Aorta (tissue), 5 donors: ENCODE data around the gene USP32. TPM values are rescaled to one million over a fixed set of nuclear protein-coding genes. Genes with fewer than 3 reads are reported as not detected.
"Not testable (repeated sequence)": the region's sequence is repeated elsewhere in the genome, so short reads cannot be mapped to it uniquely, and the experiment has no call there.

ENCODE experiments used
- ATAC-seq: fragments of 200-7000 bp; cut with Tn5 transposase; one replicate; pipeline ENCODE4 v1.9.1; 2022; ENCODE audit warnings: moderate library complexity; ENCODE audit not compliant: low FRiP score
- DNase-seq, 2 donors: peaks; one replicate each; pipeline ENCODE4 v3.0.0-alpha.2; 2020
- H3K27ac ChIP-seq, 2 donors: one replicate each; pipeline ENCODE4 v1.5.1; 2013; ENCODE audit warnings: low read length in 2 of 2, mild to moderate bottlenecking in 2 of 2, moderate library complexity in 2 of 2, control low read depth in 1 of 2, inconsistent platforms in 1 of 2, low read depth in 1 of 2
- H3K27me3 ChIP-seq, 2 donors: one replicate each; pipeline ENCODE4 v1.6.1; 2013; ENCODE audit warnings: control low read depth in 1 of 2, low read length in 1 of 2, mild to moderate bottlenecking in 1 of 2, moderate library complexity in 1 of 2; ENCODE audit not compliant: insufficient read depth in 2 of 2, control insufficient read depth in 1 of 2
- H3K36me3 ChIP-seq, 2 donors: one replicate each; pipeline ENCODE4 v1.6.1; 2013; ENCODE audit warnings: control low read depth in 1 of 2, low read length in 1 of 2, mild to moderate bottlenecking in 1 of 2; ENCODE audit not compliant: insufficient read depth in 2 of 2, control insufficient read depth in 1 of 2
- H3K4me1 ChIP-seq, 2 donors: one replicate each; pipeline ENCODE4 v1.6.1; 2013; ENCODE audit warnings: low read length in 2 of 2, control low read depth in 1 of 2, mild to moderate bottlenecking in 1 of 2, moderate library complexity in 1 of 2; ENCODE audit not compliant: insufficient read depth in 2 of 2, control insufficient read depth in 1 of 2
- H3K4me3 ChIP-seq, 2 donors: one replicate each; pipeline ENCODE4 v1.5.1; 2013; ENCODE audit warnings: low read length in 2 of 2, control low read depth in 1 of 2, mild to moderate bottlenecking in 1 of 2
- H3K9me3 ChIP-seq: one replicate; pipeline ENCODE4 v1.6.1; 2013; ENCODE audit warnings: mild to moderate bottlenecking, low read length; ENCODE audit not compliant: control insufficient read depth
- WGBS, 2 donors: extraction: QIAGEN DNeasy Blood & Tissue Kit; methylation state at CpG; one replicate each; pipeline ENCODE4 v1.1.7; 2013; 5-methylcytosine and 5-hydroxymethylcytosine counted together
- intact Hi-C, 2 donors: fragments of 100-400 bp; cut with DNase I; formaldehyde crosslinking; loops; one replicate each; pipeline versions ENCODE4 v1.14.2 to v1.15.0; 2022
- polyA plus RNA-seq, 2 donors: library from polyadenylated mRNA; stranded (reverse); fragments of 200-250 nt; gene quantifications; one replicate each; pipeline ENCODE4 v1.2.3, GENCODE V29; 2013
- total RNA-seq, 2 donors: library from RNA; stranded (reverse); fragmentation: NEBNext Ultra II Directional; extraction: Animal tissue kit (Norgen Biotek cat#: 25700); gene quantifications; one replicate each; pipeline ENCODE4 v1.2.1, GENCODE V29; 2021
- donor health status: healthy with polysubstance abuse.
- donor health status: Bipolar disorder and iron deficiency.
- donor health status: DM: no; HTN: no; CAD: no.
- donor health status: DM: no; HTN: no; CAD: no.
- donor health status: DM: yes; HTN: yes; CAD: no.

The USP32 gene
- total and polyA plus RNA-seq, 4 donors = 9.1 to 57.7 (median 32.3) TPM

DNA sequence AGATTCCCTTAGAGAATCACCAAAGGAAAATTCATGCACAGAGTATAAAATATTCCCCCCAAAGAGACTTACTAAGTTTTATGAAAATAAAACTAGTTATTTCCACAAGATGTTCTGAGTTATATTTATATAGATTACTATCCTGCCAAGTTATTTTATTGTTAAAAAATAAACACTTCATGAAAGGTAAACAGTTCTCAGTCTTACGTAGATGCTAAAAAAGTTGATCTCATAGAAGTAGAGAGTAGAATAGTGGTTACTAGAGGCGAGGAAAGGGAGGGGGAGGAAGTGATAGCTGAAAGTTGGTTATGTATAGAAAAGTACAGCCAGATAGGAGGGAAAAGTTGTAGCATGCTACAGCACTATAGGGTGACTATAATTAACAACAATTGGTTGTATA lies 65.2 kb downstream of the USP32 start:
- no peak overlapping the region for H3K27ac ChIP-seq
- no peaks in the 10 kb centered on the region for H3K9me3 ChIP-seq
- H3K4me1 ChIP-seq = no peaks in the 10 kb centered on the region
- ATAC-seq (no peak), DNase-seq (no peak)
- H3K27me3 ChIP-seq = no peaks in the 10 kb centered on the region
- WGBS, 2 donors = 32 to 33% methylated on average over 2 of the region's 2 CpGs
- intact Hi-C loops = no loop called here
- no peak overlapping the region for H3K4me3 ChIP-seq
- H3K36me3 ChIP-seq = no peaks in the 10 kb centered on the region

DNA sequence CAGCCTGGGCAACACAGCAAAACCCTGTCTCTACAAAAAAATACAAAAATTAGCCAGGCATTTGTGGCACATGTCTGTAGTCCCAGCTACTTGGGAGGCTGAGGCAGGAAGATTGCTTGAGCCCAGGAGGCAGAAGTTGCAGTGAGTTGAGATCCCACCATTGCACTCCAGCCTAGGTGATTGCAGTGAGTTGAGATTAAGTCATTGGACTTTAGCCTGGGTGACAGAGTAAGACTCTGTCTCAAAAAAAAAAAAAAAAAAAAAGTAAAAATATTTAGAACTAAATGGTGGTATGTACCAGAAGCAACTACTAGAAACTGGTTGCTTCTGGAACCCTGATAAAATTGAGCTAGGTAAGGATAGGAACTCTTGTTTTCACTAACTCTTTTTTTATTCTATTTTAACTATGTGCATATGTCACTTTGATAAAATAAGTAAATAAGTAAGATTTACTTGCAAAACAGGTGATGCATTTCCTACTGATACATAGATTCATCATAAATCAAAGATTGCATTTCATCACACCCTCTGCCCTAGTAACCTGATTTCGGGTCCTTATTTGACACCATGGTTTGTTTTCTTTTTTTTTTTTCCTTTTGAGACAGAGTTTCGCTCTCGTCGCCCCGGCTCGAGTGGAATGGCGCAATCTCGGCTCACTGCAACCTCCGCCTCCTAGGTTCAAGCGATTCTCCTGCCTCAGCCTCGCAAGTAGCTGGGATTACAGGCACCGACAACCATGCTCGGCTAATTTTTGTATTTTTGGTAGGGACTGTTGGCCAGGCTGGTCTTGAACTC lies 66.0 kb downstream of the USP32 start:
- Histone ChIP-seq H3K4me3 (no peak overlapping the region), H3K27ac (no peak overlapping the region), H3K36me3 (no peaks in the 10 kb centered on the region), H3K4me1 (peaks cover 0 to 4% of the 10 kb centered on the region in 2 donors), H3K9me3 (no peaks in the 10 kb centered on the region), H3K27me3 (no peaks in the 10 kb centered on the region)
- intact Hi-C loops = no loop called here
- DNase-seq = no peak
- ATAC-seq = no peak
- 94 to 95% methylated on average over 13 of the region's 13 CpGs for WGBS, 2 donors

DNA sequence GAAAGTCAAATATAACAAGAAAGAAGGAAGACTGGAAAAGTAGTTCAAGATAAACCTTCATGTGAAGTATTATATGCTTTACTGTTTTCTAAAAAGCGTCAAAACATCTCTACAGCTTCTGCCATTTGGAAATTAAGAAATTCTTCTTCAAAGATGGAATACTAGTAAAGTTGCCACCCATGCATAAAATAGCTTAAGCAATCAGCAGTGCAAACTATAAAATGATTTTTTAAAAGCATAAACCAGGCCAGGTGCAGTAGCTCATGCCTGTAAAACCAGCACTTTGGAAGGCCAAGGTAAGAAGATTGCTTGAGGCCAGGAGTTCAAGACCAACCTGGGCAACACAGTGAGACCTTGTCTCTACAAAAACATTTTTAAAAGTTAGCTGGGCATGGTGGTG lies 68.2 kb downstream of the USP32 start:
- 92 to 100% methylated on average over 1 of the region's 1 CpG for WGBS, 2 donors
- H3K27me3 ChIP-seq = no peaks in the 10 kb centered on the region
- H3K36me3 ChIP-seq = no peaks in the 10 kb centered on the region
- no peak for ATAC-seq
- no peak for DNase-seq
- intact Hi-C loops = no loop called here
- no peak overlapping the region for H3K27ac ChIP-seq
- no peak overlapping the region for H3K4me3 ChIP-seq
- H3K4me1 ChIP-seq = peaks cover 0 to 4% of the 10 kb centered on the region in 2 donors
- H3K9me3 ChIP-seq = no peaks in the 10 kb centered on the region

DNA sequence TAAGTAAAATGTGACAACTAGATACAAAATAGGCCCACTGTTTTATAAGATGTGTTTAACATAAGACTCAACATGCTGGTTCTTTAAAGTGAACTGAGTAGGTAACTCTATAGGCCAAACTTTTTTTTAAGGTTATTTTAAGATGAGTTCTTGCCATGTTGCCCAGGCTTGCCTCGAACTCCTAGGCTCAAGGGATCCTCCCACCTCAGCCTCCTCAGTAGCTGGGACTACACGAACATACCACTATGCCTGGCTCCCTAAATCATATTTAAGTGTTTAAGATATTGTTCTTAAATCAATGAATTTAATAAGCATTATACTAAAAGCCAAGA lies 69.9 kb downstream of the USP32 start:
- 93 to 95% methylated on average over 2 of the region's 2 CpGs for WGBS, 2 donors
- DNase-seq = no peak
- Histone ChIP-seq H3K27me3 (no peaks in the 10 kb centered on the region), H3K4me3 (no peak overlapping the region), H3K27ac (no peak overlapping the region), H3K9me3 (no peaks in the 10 kb centered on the region), H3K4me1 (peaks cover 0 to 4% of the 10 kb centered on the region in 2 donors), H3K36me3 (no peaks in the 10 kb centered on the region)
- no peak for ATAC-seq
- intact Hi-C loops = no loop called here

DNA sequence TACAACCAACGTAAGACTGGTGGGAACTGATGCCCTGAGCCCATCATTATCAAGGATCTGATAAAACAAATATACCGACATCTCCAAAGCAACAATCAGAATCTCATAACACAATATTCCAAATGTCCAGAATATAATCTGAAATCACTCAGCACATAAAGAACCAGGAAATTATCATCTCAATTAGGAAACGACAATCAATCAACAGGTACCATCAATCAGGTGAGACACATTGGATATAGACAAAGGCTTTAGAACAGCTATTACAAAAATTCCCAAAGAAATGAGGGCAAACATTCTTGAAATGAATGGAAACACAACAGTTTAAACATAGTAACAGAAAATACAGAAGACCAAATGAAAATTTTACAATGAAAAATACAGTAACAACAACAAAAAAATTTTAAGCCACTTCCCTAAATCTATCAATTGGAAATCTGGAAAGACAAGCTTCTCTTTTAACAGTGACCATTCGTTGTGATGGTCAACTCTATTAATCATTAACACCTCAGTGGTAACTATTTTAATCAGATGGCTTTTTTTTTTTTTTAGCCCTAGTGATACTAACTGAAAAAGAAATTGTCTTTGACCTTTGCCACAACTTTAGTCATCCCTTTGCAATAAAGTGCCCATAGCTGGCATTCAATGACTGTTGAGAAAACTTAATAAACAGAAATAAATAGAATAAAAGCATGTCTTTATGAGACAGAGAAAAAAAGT lies 70.4 kb downstream of the USP32 start:
- WGBS, 2 donors = 91 to 92% methylated on average over 4 of the region's 4 CpGs
- no peak for DNase-seq
- intact Hi-C loops = no loop called here
- no peak overlapping the region for H3K4me3 ChIP-seq
- H3K36me3 ChIP-seq = no peaks in the 10 kb centered on the region
- peaks cover 0 to 4% of the 10 kb centered on the region in 2 donors for H3K4me1 ChIP-seq
- no peak overlapping the region for H3K27ac ChIP-seq
- no peaks in the 10 kb centered on the region for H3K27me3 ChIP-seq
- no peak for ATAC-seq
- H3K9me3 ChIP-seq = no peaks in the 10 kb centered on the region

DNA sequence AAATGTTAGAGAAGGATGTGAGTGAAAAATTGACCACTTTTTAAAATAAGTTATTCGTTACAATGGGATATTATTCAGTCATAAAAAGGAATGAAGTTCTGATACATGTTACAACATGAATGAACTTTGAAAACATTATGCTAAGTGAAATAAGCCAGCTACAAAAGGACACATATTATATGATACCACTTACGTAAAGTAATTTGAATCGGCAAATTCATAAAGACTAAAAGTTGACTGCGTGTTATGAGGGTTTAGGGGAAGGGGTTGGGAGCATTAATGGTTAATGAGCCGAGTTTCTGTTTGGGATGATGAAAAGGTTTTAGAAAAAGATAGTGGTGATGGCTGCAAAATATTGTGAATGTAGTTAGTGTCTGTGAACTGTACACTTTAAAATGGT lies 73.1 kb downstream of the USP32 start:
- ATAC-seq (no peak), DNase-seq (no peak)
- Histone ChIP-seq H3K36me3 (no peaks in the 10 kb centered on the region), H3K27ac (no peak overlapping the region), H3K4me1 (peaks cover 0 to 4% of the 10 kb centered on the region in 2 donors), H3K4me3 (no peak overlapping the region), H3K9me3 (no peaks in the 10 kb centered on the region), H3K27me3 (no peaks in the 10 kb centered on the region)
- intact Hi-C loops = no loop called here
- WGBS, 2 donors = 97 to 98% methylated on average over 5 of the region's 5 CpGs

DNA sequence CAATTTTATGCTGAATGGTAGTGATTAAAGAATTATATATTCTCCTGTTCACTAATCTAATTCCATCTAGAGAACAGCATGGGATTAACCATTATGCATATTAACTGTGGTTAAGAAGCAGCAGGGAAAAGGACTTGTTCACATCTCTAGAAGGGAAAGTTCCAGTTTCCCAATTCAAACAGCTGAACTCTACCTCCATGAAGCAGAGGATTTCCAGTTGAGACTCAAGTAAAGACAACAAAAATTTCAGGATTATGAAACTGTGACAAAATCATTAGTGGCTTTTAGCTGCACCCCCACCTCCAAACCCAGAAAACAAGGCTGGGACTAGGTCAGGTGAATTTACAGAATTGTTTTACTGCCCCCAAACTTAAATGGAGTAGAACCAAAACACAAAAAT lies 73.6 kb downstream of the USP32 start:
- H3K27me3 ChIP-seq = no peaks in the 10 kb centered on the region
- no peaks in the 10 kb centered on the region for H3K36me3 ChIP-seq
- no peak for DNase-seq
- H3K9me3 ChIP-seq = no peaks in the 10 kb centered on the region
- H3K4me1 ChIP-seq = peaks cover 0 to 4% of the 10 kb centered on the region in 2 donors
- H3K27ac ChIP-seq = no peak overlapping the region
- H3K4me3 ChIP-seq = no peak overlapping the region
- no peak for ATAC-seq
- intact Hi-C loops = no loop called here

DNA sequence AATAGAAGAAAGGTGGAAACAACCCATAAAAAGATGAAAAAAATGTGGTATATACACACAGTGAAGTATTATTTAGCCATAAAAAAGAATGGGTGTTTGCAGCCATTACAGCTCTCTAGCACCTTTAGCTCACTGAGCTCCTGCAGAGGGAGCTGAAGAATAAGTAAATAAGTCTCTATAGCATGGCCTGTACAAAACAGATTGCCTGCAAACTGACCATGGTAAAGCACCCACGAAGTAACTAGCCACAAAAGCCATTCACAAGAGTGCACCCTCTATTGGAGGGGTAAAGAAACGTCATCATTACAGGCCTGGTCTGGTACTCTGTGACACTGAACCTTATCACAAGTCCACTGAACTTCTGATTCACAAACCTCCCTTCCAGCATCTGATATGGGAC lies 76.3 kb downstream of the USP32 start:
- no peak overlapping the region for H3K27ac ChIP-seq
- peaks cover 0 to 1% of the 10 kb centered on the region in 2 donors for H3K4me1 ChIP-seq
- 89 to 100% methylated on average over 2 of the region's 2 CpGs for WGBS, 2 donors
- H3K27me3 ChIP-seq = no peaks in the 10 kb centered on the region
- H3K4me3 ChIP-seq = no peak overlapping the region
- intact Hi-C loops = no loop called here
- no peaks in the 10 kb centered on the region for H3K9me3 ChIP-seq
- ATAC-seq (no peak), DNase-seq (no peak)
- H3K36me3 ChIP-seq = no peaks in the 10 kb centered on the region

DNA sequence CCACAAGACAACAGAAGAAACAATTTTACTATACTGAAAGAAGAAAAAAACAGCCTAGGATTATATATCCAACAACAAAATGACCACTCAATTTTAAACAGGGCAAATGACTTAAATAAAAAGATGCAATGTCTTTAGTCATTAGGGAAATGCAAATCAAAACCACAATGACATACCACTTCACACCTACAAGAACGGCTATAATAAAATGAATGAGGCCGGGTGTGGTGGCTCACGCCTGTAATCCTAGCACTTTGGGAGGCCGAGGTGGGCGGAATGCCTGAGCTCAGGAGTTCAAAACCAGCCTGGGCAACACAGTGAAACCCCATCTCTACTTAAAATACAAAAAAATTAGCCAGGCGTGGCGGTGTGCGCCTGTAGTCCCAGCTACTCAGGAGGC lies 77.0 kb downstream of the USP32 start:
- H3K4me1 ChIP-seq, H3K27ac ChIP-seq, ATAC-seq, DNase-seq, H3K27me3 ChIP-seq, H3K4me3 ChIP-seq, H3K9me3 ChIP-seq, intact Hi-C loops, H3K36me3 ChIP-seq: not testable (repeated sequence)
- WGBS, 2 donors = 96 to 97% methylated on average over 8 of the region's 8 CpGs
